Liver (tissue), 3 donors: ENCODE results near the gene FBN3.

ENCODE experiments used
- ATF3 ChIP-seq: IDR thresholded peaks from 2 replicates; pipeline ENCODE4 v1.6.1; 2016; ENCODE audit warnings: antibody characterized with exemption
- CTCF ChIP-seq: fragments of 150-350 bp; IDR thresholded peaks from 2 replicates; pipeline ENCODE4 v1.5.1; 2017; ENCODE audit warnings: improper control_type of control experiment, low read depth, low read length; ENCODE audit not compliant: missing input control
- EGR1 ChIP-seq, 2 donors: IDR thresholded peaks; 2 replicates each; pipeline ENCODE4 v1.6.1; 2016 to 2018; ENCODE audit warnings: antibody characterized with exemption in 2 of 2, low read depth in 2 of 2
- FOXA1 ChIP-seq: IDR thresholded peaks from 2 replicates; pipeline ENCODE4 v1.6.1; 2016; ENCODE audit warnings: antibody characterized with exemption
- GABPA ChIP-seq, 2 donors: IDR thresholded peaks in 1 of 2; conservative IDR thresholded peaks in 1 of 2; 2 replicates each; pipeline ENCODE4 v1.6.1; 2016; ENCODE audit warnings: antibody characterized with exemption in 2 of 2, mild to moderate bottlenecking in 1 of 2, moderate library complexity in 1 of 2
- HNF4G ChIP-seq: IDR thresholded peaks from 2 replicates; pipeline ENCODE4 v1.6.1; 2016; ENCODE audit warnings: antibody characterized with exemption
- JUND ChIP-seq, 2 donors: IDR thresholded peaks; 2 replicates each; pipeline ENCODE4 v1.6.1; 2016; ENCODE audit warnings: antibody characterized with exemption in 2 of 2
- RAD21 ChIP-seq, 2 donors: IDR thresholded peaks; 2 replicates each; pipeline ENCODE4 v1.6.1; 2016; ENCODE audit warnings: antibody characterized with exemption in 2 of 2, mild to moderate bottlenecking in 2 of 2
- REST ChIP-seq: IDR thresholded peaks from 2 replicates; pipeline ENCODE4 v1.6.1; 2016; ENCODE audit warnings: antibody characterized with exemption, mild to moderate bottlenecking
- SP1 ChIP-seq: IDR thresholded peaks from 2 replicates; pipeline ENCODE4 v1.6.1; 2018; ENCODE audit warnings: antibody characterized with exemption, mild to moderate bottlenecking
- TAF1 ChIP-seq: conservative IDR thresholded peaks from 2 replicates; pipeline ENCODE4 v1.6.1; 2016; ENCODE audit warnings: antibody characterized with exemption, mild to moderate bottlenecking
- YY1 ChIP-seq: IDR thresholded peaks from 2 replicates; pipeline ENCODE4 v1.6.1; 2016; ENCODE audit warnings: antibody characterized with exemption, mild to moderate bottlenecking
- ZBTB33 ChIP-seq: IDR thresholded peaks from 2 replicates; pipeline ENCODE4 v1.6.1; 2016; ENCODE audit warnings: antibody characterized with exemption
- TF ChIP-seq, protein P1 (sequence below): IDR thresholded peaks from 2 replicates; pipeline ENCODE4 v1.6.1; 2016; ENCODE audit warnings: antibody characterized with exemption
- donor health status: healthy.
- donor health status: healthy.

- TF ChIP-seq TAF1 (no peak), CTCF (no peak), JUND (IDR thresholded peaks at IDR 0.05) (no peak), REST (no peak), EGR1 (IDR thresholded peaks at IDR 0.05; ENCODE audit: low read depth in 2 of 2) (no peak), YY1 (no peak), FOXA1 (no peak), RAD21 (IDR thresholded peaks at IDR 0.05) (no peak), HNF4G (no peak), ZBTB33 (no peak), GABPA (IDR thresholded peaks at IDR 0.05 in 1 of 2, conservative IDR thresholded peaks at IDR 0.05 in 1 of 2) (no peak), ATF3 (no peak), SP1 (no peak)
- TF ChIP-seq, protein P1, sequence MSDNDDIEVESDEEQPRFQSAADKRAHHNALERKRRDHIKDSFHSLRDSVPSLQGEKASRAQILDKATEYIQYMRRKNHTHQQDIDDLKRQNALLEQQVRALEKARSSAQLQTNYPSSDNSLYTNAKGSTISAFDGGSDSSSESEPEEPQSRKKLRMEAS: no peak
Measured at GRCh38 chr19:8150178-8150865, 930 bp upstream of the FBN3 start.
